GM19372 (cell line): ENCODE measurements around the gene ECHDC1.
"Not testable (repeated sequence)": the region's sequence is repeated elsewhere in the genome, so short reads cannot be mapped to it uniquely, and the experiment has no call there.

Experiments
- ATAC-seq: cut with Tn5 transposase; IDR thresholded peaks from one replicate; pipeline ENCODE4 v1.9.1; 2021; ENCODE audit warnings: mild to moderate bottlenecking, low read depth, moderate library complexity; ENCODE audit not compliant: unreplicated experiment

ECHDC1 gene

GRCh38 chr6:127342296-127342945 lies 988 bp downstream of the ECHDC1 start:
- no peak for ATAC-seq

GRCh38 chr6:127341471-127342202 lies 1.8 kb downstream of the ECHDC1 start:
- ATAC-seq = no peak

- ATAC-seq = no peak
Measured at GRCh38 chr6:127340171-127340570, 3.2 kb downstream of the ECHDC1 start.

- no peak for ATAC-seq
Measured at GRCh38 chr6:127338936-127339335, 4.5 kb downstream of the ECHDC1 start.

GRCh38 chr6:127332383-127332961 lies 10.9 kb downstream of the ECHDC1 start:
- no peak for ATAC-seq

GRCh38 chr6:127331256-127331655 lies 12.2 kb downstream of the ECHDC1 start:
- ATAC-seq = not testable (repeated sequence)

GRCh38 chr6:127328043-127328609 lies 15.3 kb downstream of the ECHDC1 start:
- no peak for ATAC-seq

- no peak for ATAC-seq
Measured at GRCh38 chr6:127319686-127320085, 23.7 kb downstream of the ECHDC1 start.

GRCh38 chr6:127317388-127318128 lies 25.9 kb downstream of the ECHDC1 start:
- ATAC-seq = no peak

GRCh38 chr6:127305741-127306140 lies 37.7 kb downstream of the ECHDC1 start:
- no peak for ATAC-seq

- no peak for ATAC-seq
Measured at GRCh38 chr6:127303917-127304316, 39.5 kb downstream of the ECHDC1 start.

- ATAC-seq = no peak
Measured at GRCh38 chr6:127302728-127303660, 40.4 kb downstream of the ECHDC1 start.

GRCh38 chr6:127301199-127301700 lies 42.2 kb downstream of the ECHDC1 start:
- no peak for ATAC-seq

GRCh38 chr6:127300411-127300810 lies 43.0 kb downstream of the ECHDC1 start:
- no peak for ATAC-seq

- no peak for ATAC-seq
Measured at GRCh38 chr6:127299522-127300240, 43.7 kb downstream of the ECHDC1 start.

GRCh38 chr6:127298475-127298874 lies 44.9 kb downstream of the ECHDC1 start:
- no peak for ATAC-seq

GRCh38 chr6:127297502-127298070 lies 45.8 kb downstream of the ECHDC1 start:
- no peak for ATAC-seq

- peak; percentile 74 for ATAC-seq
Measured at GRCh38 chr6:127291495-127291894, 51.9 kb downstream of the ECHDC1 start.
